Measurements from ENCODE around the gene GFRA1.

Gene GFRA1

DNA sequence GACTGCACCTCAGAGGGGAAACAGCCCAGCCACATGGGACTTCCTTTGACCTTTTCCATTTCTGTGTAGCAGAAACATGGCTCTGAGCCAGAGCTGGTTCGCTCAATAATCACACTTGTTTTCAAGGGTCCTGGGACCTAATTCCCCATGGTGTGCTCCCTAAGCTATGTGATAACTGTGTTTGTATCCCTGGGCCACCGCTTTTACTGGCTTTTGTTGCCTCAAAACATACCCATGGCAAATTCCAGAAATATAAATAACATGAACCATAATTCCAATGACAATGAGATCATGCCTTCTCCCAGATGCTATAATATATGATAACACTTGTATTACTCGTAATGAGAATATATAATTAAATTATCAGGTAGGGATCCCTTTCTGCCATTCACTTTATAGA is 196.4 kb downstream of the GFRA1 start:
- Histone ChIP-seq H3K4me1 (ENCODE audit: control insufficient read depth, insufficient read depth, low read length) (peaks cover 4% of the 10 kb centered on the region), H3K4me3 (ENCODE audit: low read depth, low read length) (no peak overlapping the region), H3K9me3 (ENCODE audit: control insufficient read depth, insufficient read depth, low read depth, low read length) (no peaks in the 10 kb centered on the region), H3K36me3 (ENCODE audit: control insufficient read depth in 2 of 2, insufficient read depth in 1 of 2, low read length in 2 of 2) (no peaks in the 10 kb centered on the region), H3K27ac (ENCODE audit: extremely low read depth, low read depth, low read length) (no peak overlapping the region)
- POLR2A ChIA-PET = no interaction called here
- TF ChIP-seq ZNF37A (tag by site-specific recombination; IDR thresholded peaks at IDR 0.05) (no peak), SCRT2 (tag by site-specific recombination; IDR thresholded peaks at IDR 0.05) (no peak), CTCF (tag by site-specific recombination; IDR thresholded peaks at IDR 0.05) (no peak), ZNF302 (tag by site-specific recombination; IDR thresholded peaks at IDR 0.05; ENCODE audit: low read depth) (no peak), ZNF658 (tag by site-specific recombination; IDR thresholded peaks at IDR 0.05) (no peak), ZNF112 (tag by site-specific recombination; IDR thresholded peaks at IDR 0.05) (no peak), ZBTB11 (tag by site-specific recombination; conservative IDR thresholded peaks at IDR 0.05; ENCODE audit: low read depth) (no peak), ZNF354C (tag by site-specific recombination; IDR thresholded peaks at IDR 0.05; ENCODE audit: borderline replicate concordance, low read depth) (no peak), ZNF837 (tag by site-specific recombination; IDR thresholded peaks at IDR 0.05) (no peak), ZNF514 (tag by site-specific recombination; IDR thresholded peaks at IDR 0.05) (no peak), INSM2 (tag by site-specific recombination; IDR thresholded peaks at IDR 0.05) (no peak), ZNF791 (tag by site-specific recombination; IDR thresholded peaks at IDR 0.05) (no peak), ZNF350 (tag by site-specific recombination; IDR thresholded peaks at IDR 0.05) (no peak), YY2 (tag by site-specific recombination; IDR thresholded peaks at IDR 0.05) (no peak), ZNF19 (tag by site-specific recombination; IDR thresholded peaks at IDR 0.05; ENCODE audit: low read depth) (no peak), ZNF16 (tag by site-specific recombination; IDR thresholded peaks at IDR 0.05; ENCODE audit: low read depth) (no peak), ZBTB44 (tag by site-specific recombination; IDR thresholded peaks at IDR 0.05) (no peak), TRIM28 (IDR thresholded peaks at IDR 0.05; ENCODE audit: borderline replicate concordance, low read length) (no peak), ZNF529 (tag by site-specific recombination; IDR thresholded peaks at IDR 0.05; ENCODE audit: insufficient replicate concordance) (no peak)
- CTCF ChIA-PET = no interaction called here

Data from HEK293 (cell line).